Measurements from ENCODE around the gene GRB10. TPM values are rescaled to one million over a fixed set of nuclear protein-coding genes. Genes with fewer than 3 reads are reported as not detected.

Gene GRB10
- total RNA-seq, 1 donor from 2014 or later, result 33.9 TPM

GRCh38 chr7:50560865-50561351 is 221.8 kb downstream of the GRB10 start:
- peaks cover 3% of the 10 kb centered on the region for H3K9me3 Mint-ChIP-seq
- DNase-seq (ENCODE audit: low spot score), result peak; percentile 20
- Histone ChIP-seq H3K4me1 (peaks cover 16% of the 10 kb centered on the region), H3F3A (ENCODE audit: low read depth) (peaks cover 10% of the 10 kb centered on the region), H3K79me2 (ENCODE audit: low read depth) (no peaks in the 10 kb centered on the region), H3K4me2 (no peak overlapping the region), H3K36me3 (no peaks in the 10 kb centered on the region), H3K4me3 (no peak overlapping the region), H3K27ac (no peak overlapping the region), H4K20me1 (ENCODE audit: low read depth) (no peaks in the 10 kb centered on the region), H3K9ac (no peak overlapping the region), H2AFZ (replicated peaks) (peak overlapping the region; percentile 63), H3K27me3 (no peaks in the 10 kb centered on the region), H3K9me3 (ENCODE audit: low read depth) (no peaks in the 10 kb centered on the region)
- H3K4me1 Mint-ChIP-seq, result peaks cover 51% of the 10 kb centered on the region
- H3K27ac Mint-ChIP-seq, result peak overlapping the region; percentile 39
- peaks cover 7% of the 10 kb centered on the region for H3K27me3 Mint-ChIP-seq (ENCODE audit: insufficient read depth, low read depth)
- H3K4me3 Mint-ChIP-seq, result peak overlapping the region; percentile 10
- no peak for TF ChIP-seq CTCF (IDR thresholded peaks at IDR 0.05)
- H3K36me3 Mint-ChIP-seq, result no peaks in the 10 kb centered on the region

- H3K27me3 ChIP-seq, result no peaks in the 10 kb centered on the region
Observed at GRCh38 chr7:50559881-50560280, 222.8 kb downstream of the GRB10 start.

GRCh38 chr7:50558294-50559053 is 224.2 kb downstream of the GRB10 start:
- Histone ChIP-seq H3K9me3 (ENCODE audit: low read depth) (no peaks in the 10 kb centered on the region), H3K4me2 (no peak overlapping the region), H3F3A (ENCODE audit: low read depth) (peaks cover 10% of the 10 kb centered on the region), H3K27me3 (no peaks in the 10 kb centered on the region), H2AFZ (replicated peaks) (no peak overlapping the region), H3K9ac (no peak overlapping the region), H3K36me3 (no peaks in the 10 kb centered on the region), H3K27ac (no peak overlapping the region), H3K4me1 (peaks cover 29% of the 10 kb centered on the region), H3K4me3 (no peak overlapping the region), H3K79me2 (ENCODE audit: low read depth) (no peaks in the 10 kb centered on the region), H4K20me1 (ENCODE audit: low read depth) (no peaks in the 10 kb centered on the region)
- no peak overlapping the region for H3K27ac Mint-ChIP-seq
- H3K36me3 Mint-ChIP-seq, result no peaks in the 10 kb centered on the region
- DNase-seq (ENCODE audit: low spot score), result no peak
- H3K4me1 Mint-ChIP-seq, result peaks cover 63% of the 10 kb centered on the region
- H3K4me3 Mint-ChIP-seq, result no peak overlapping the region
- H3K9me3 Mint-ChIP-seq, result peaks cover 3% of the 10 kb centered on the region
- peaks cover 9% of the 10 kb centered on the region for H3K27me3 Mint-ChIP-seq (ENCODE audit: insufficient read depth, low read depth)
- TF ChIP-seq CTCF (IDR thresholded peaks at IDR 0.05) (no peak), EZH2 (IDR thresholded peaks at IDR 0.05) (no peak), EZH2phosphoT487 (IDR thresholded peaks at IDR 0.05) (no peak)

More at GRCh38 chr7:50559881-50560280, 222.8 kb downstream of the GRB10 start:
- H3K27ac Mint-ChIP-seq, result no peak overlapping the region
- H3K27me3 Mint-ChIP-seq (ENCODE audit: insufficient read depth, low read depth), result peaks cover 6% of the 10 kb centered on the region
- Histone ChIP-seq H3K4me1 (peaks cover 16% of the 10 kb centered on the region), H4K20me1 (ENCODE audit: low read depth) (no peaks in the 10 kb centered on the region), H2AFZ (replicated peaks) (no peak overlapping the region), H3K27ac (no peak overlapping the region), H3K4me3 (no peak overlapping the region), H3F3A (ENCODE audit: low read depth) (peaks cover 10% of the 10 kb centered on the region), H3K9ac (no peak overlapping the region), H3K36me3 (no peaks in the 10 kb centered on the region), H3K4me2 (no peak overlapping the region), H3K79me2 (ENCODE audit: low read depth) (no peaks in the 10 kb centered on the region), H3K9me3 (ENCODE audit: low read depth) (no peaks in the 10 kb centered on the region)
- no peak overlapping the region for H3K4me3 Mint-ChIP-seq
- peaks cover 51% of the 10 kb centered on the region for H3K4me1 Mint-ChIP-seq
- TF ChIP-seq EZH2 (IDR thresholded peaks at IDR 0.05), result no peak
- TF ChIP-seq EZH2phosphoT487 (IDR thresholded peaks at IDR 0.05), result no peak
- TF ChIP-seq CTCF (IDR thresholded peaks at IDR 0.05), result no peak
- H3K9me3 Mint-ChIP-seq, result peaks cover 3% of the 10 kb centered on the region
- no peaks in the 10 kb centered on the region for H3K36me3 Mint-ChIP-seq
- no peak for DNase-seq (ENCODE audit: low spot score)

Measured in neural progenitor cell (in vitro differentiated cells).